OCI-LY1 (cell line): ENCODE results near the gene SASS6.

Experiments used
- H2AFZ ChIP-seq: fragments of 200-600 bp; sonication (generic), shearing (Covaris generic); 2 replicates; pipeline ENCODE4 v1.6.0; 2014; ENCODE audit warnings: antibody characterized with exemption, mild to moderate bottlenecking, low read length
- H3F3A ChIP-seq: fragments of 200-600 bp; sonication (generic), shearing (Covaris generic); 2 replicates; pipeline ENCODE4 v1.6.0; 2014; ENCODE audit warnings: mild to moderate bottlenecking, antibody characterized with exemption, low read length, moderate library complexity; ENCODE audit not compliant: insufficient read depth
- H3K27ac ChIP-seq: fragments of 200-600 bp; sonication (generic); 2 replicates; pipeline ENCODE4 v1.5.1; 2014; ENCODE audit warnings: low read length, mixed run types, mild to moderate bottlenecking, low read depth; ENCODE audit not compliant: poor library complexity, severe bottlenecking
- H3K27me3 ChIP-seq: fragments of 200-600 bp; sonication (generic); 2 replicates; pipeline ENCODE4 v1.6.0; 2014; ENCODE audit warnings: antibody characterized with exemption, mild to moderate bottlenecking, low read length, moderate library complexity; ENCODE audit not compliant: insufficient read depth
- H3K36me3 ChIP-seq: fragments of 200-600 bp; sonication (generic); 2 replicates; pipeline ENCODE4 v1.6.1; 2014; ENCODE audit warnings: mild to moderate bottlenecking, antibody characterized with exemption, low read length, moderate library complexity, mixed read lengths; ENCODE audit not compliant: insufficient read depth
- H3K4me1 ChIP-seq: fragments of 200-600 bp; sonication (generic); 2 replicates; pipeline ENCODE4 v1.5.1; 2014; ENCODE audit warnings: mild to moderate bottlenecking, low read length, moderate library complexity; ENCODE audit not compliant: insufficient read depth, severe bottlenecking
- H3K4me2 ChIP-seq: fragments of 200-600 bp; sonication (generic), shearing (Covaris generic); 2 replicates; pipeline ENCODE4 v1.6.1; 2014; ENCODE audit warnings: low read length
- H3K4me3 ChIP-seq: fragments of 200-600 bp; sonication (generic); 2 replicates; pipeline ENCODE4 v1.5.1; 2014; ENCODE audit warnings: low read length, low read depth, mild to moderate bottlenecking, mixed read lengths; ENCODE audit not compliant: poor library complexity, severe bottlenecking
- H3K79me2 ChIP-seq: fragments of 200-600 bp; shearing (Covaris generic); 2 replicates; pipeline ENCODE4 v1.6.1; 2016; ENCODE audit warnings: mixed run types, low read length, mixed read lengths; ENCODE audit not compliant: insufficient read depth
- H3K9ac ChIP-seq: fragments of 200-600 bp; sonication (generic), shearing (Covaris generic); 2 replicates; pipeline ENCODE4 v1.6.1; 2014; ENCODE audit warnings: mild to moderate bottlenecking, low read length, mixed read lengths
- H3K9me2 ChIP-seq: fragments of 200-600 bp; sonication (generic), shearing (Covaris generic); 2 replicates; pipeline ENCODE4 v1.6.1; 2014; ENCODE audit warnings: low read depth, mild to moderate bottlenecking, low read length, mixed read lengths
- H3K9me3 ChIP-seq: fragments of 200-600 bp; shearing (Covaris generic); 2 replicates; pipeline ENCODE4 v1.6.1; 2014; ENCODE audit warnings: low read length, mixed read lengths
- H4K20me1 ChIP-seq: fragments of 200-600 bp; sonication (generic), shearing (Covaris generic); 2 replicates; pipeline ENCODE4 v1.6.0; 2016; ENCODE audit warnings: mild to moderate bottlenecking, low read length; ENCODE audit not compliant: insufficient read depth
- EZH2 ChIP-seq: fragments of 200-600 bp; sonication (generic), shearing (Covaris generic); IDR thresholded peaks from 2 replicates; pipeline ENCODE4 v1.8.0; 2017; ENCODE audit warnings: borderline replicate concordance, mixed run types, mild to moderate bottlenecking, antibody characterized with exemption, low read length, moderate library complexity, mixed read lengths
- TF ChIP-seq, protein P1 (sequence below): fragments of 200-600 bp; sonication (generic), shearing (Covaris generic); IDR thresholded peaks from 2 replicates; pipeline ENCODE4 v1.5.1; 2017; ENCODE audit warnings: mild to moderate bottlenecking, antibody characterized with exemption, low read length, moderate library complexity, mixed read lengths

SASS6 gene

DNA sequence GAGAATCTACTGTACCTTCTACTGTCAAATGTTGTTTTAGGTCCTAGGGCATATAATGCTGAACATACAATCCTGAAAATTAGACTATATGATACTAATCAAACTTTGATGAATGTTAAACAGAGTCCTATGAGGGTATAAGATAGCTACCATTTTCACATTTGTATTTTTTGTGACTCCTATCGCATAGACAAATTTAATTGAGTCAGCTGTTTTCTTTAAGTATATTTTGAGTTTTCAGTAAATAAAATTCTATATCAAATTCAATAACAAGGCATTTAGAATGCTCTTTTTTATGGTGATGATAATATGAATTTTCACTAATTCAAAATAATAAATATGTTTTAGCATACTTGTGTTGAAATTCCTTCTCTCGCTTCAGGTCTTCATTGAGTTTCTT, 35.3 kb upstream of the SASS6 start:
- H3K4me3 ChIP-seq = no peak overlapping the region
- no peaks in the 10 kb centered on the region for H3K79me2 ChIP-seq
- no peaks in the 10 kb centered on the region for H3K4me1 ChIP-seq
- no peaks in the 10 kb centered on the region for H3F3A ChIP-seq
- no peak overlapping the region for H3K9ac ChIP-seq
- no peaks in the 10 kb centered on the region for H4K20me1 ChIP-seq
- no peaks in the 10 kb centered on the region for H3K27me3 ChIP-seq
- no peak for TF ChIP-seq EZH2
- TF ChIP-seq, protein P1, sequence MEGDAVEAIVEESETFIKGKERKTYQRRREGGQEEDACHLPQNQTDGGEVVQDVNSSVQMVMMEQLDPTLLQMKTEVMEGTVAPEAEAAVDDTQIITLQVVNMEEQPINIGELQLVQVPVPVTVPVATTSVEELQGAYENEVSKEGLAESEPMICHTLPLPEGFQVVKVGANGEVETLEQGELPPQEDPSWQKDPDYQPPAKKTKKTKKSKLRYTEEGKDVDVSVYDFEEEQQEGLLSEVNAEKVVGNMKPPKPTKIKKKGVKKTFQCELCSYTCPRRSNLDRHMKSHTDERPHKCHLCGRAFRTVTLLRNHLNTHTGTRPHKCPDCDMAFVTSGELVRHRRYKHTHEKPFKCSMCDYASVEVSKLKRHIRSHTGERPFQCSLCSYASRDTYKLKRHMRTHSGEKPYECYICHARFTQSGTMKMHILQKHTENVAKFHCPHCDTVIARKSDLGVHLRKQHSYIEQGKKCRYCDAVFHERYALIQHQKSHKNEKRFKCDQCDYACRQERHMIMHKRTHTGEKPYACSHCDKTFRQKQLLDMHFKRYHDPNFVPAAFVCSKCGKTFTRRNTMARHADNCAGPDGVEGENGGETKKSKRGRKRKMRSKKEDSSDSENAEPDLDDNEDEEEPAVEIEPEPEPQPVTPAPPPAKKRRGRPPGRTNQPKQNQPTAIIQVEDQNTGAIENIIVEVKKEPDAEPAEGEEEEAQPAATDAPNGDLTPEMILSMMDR = no peak
- H3K9me3 ChIP-seq = no peaks in the 10 kb centered on the region
- H3K36me3 ChIP-seq = no peaks in the 10 kb centered on the region
- no peak overlapping the region for H3K27ac ChIP-seq
- H3K9me2 ChIP-seq = no peaks in the 10 kb centered on the region
- H2AFZ ChIP-seq = no peak overlapping the region
- H3K4me2 ChIP-seq = no peak overlapping the region

- no peaks in the 10 kb centered on the region for H3K4me1 ChIP-seq
- H2AFZ ChIP-seq = no peak overlapping the region
- no peak overlapping the region for H3K27ac ChIP-seq
- H3K36me3 ChIP-seq = no peaks in the 10 kb centered on the region
- TF ChIP-seq EZH2 = no peak
- TF ChIP-seq, protein P1 = no peak
- no peaks in the 10 kb centered on the region for H3F3A ChIP-seq
- H3K79me2 ChIP-seq = no peaks in the 10 kb centered on the region
- H4K20me1 ChIP-seq = no peaks in the 10 kb centered on the region
- no peaks in the 10 kb centered on the region for H3K27me3 ChIP-seq
- no peak overlapping the region for H3K4me2 ChIP-seq
- H3K9me2 ChIP-seq = no peaks in the 10 kb centered on the region
- no peak overlapping the region for H3K4me3 ChIP-seq
- no peaks in the 10 kb centered on the region for H3K9me3 ChIP-seq
- no peak overlapping the region for H3K9ac ChIP-seq
These were observed 32.0 kb upstream of the SASS6 start for GRCh38 chr1:100164702-100165101.

- no peak overlapping the region for H2AFZ ChIP-seq
- no peak overlapping the region for H3K9ac ChIP-seq
- no peaks in the 10 kb centered on the region for H3K27me3 ChIP-seq
- H3K9me3 ChIP-seq = no peaks in the 10 kb centered on the region
- H3K9me2 ChIP-seq = no peaks in the 10 kb centered on the region
- TF ChIP-seq, protein P1 = no peak
- no peak for TF ChIP-seq EZH2
- H3K79me2 ChIP-seq = no peaks in the 10 kb centered on the region
- H3K4me1 ChIP-seq = no peaks in the 10 kb centered on the region
- H3K4me2 ChIP-seq = no peak overlapping the region
- no peak overlapping the region for H3K4me3 ChIP-seq
- no peaks in the 10 kb centered on the region for H3K36me3 ChIP-seq
- H4K20me1 ChIP-seq = no peaks in the 10 kb centered on the region
- no peak overlapping the region for H3K27ac ChIP-seq
- H3F3A ChIP-seq = no peaks in the 10 kb centered on the region
These were observed 31.5 kb upstream of the SASS6 start for GRCh38 chr1:100164216-100164615.
